Osteoblast (primary cell): ENCODE measurements around the gene SDC4. TPM values are rescaled to one million over a fixed set of nuclear protein-coding genes. Genes with fewer than 3 reads are reported as not detected.

Experiments
- DNase-seq: peaks from one replicate; pipeline ENCODE4 v3.0.0; 2011; ENCODE audit warnings: low spot score, mixed read lengths; ENCODE audit not compliant: insufficient read length; ENCODE audit errors: missing footprints
- H2AFZ ChIP-seq: 2 replicates; pipeline ENCODE4 v1.6.0; 2011; ENCODE audit warnings: mild to moderate bottlenecking, low read length
- H3K27ac ChIP-seq: 2 replicates; pipeline ENCODE4 v1.5.1; 2011; ENCODE audit warnings: mild to moderate bottlenecking, low read depth, low read length, moderate library complexity
- H3K27me3 ChIP-seq: 2 replicates; pipeline ENCODE4 v1.6.0; 2012; ENCODE audit warnings: mild to moderate bottlenecking, control low read depth, inconsistent platforms, low read length, moderate library complexity; ENCODE audit not compliant: insufficient read depth
- H3K36me3 ChIP-seq: 2 replicates; pipeline ENCODE4 v1.5.1; 2011; ENCODE audit warnings: mild to moderate bottlenecking, low read length, control low read depth, moderate library complexity; ENCODE audit not compliant: insufficient read depth
- H3K4me1 ChIP-seq: 2 replicates; pipeline ENCODE4 v1.5.1; 2011; ENCODE audit warnings: mild to moderate bottlenecking, low read length, control low read depth, moderate library complexity; ENCODE audit not compliant: insufficient read depth
- H3K4me2 ChIP-seq: 2 replicates; pipeline ENCODE4 v1.6.0; 2011; ENCODE audit warnings: mild to moderate bottlenecking, low read length; ENCODE audit not compliant: insufficient read depth
- H3K4me3 ChIP-seq: fragments of 200-600 bp; sonication (generic); 3 replicates; pipeline ENCODE4 v1.5.1; 2012; ENCODE audit warnings: mild to moderate bottlenecking, low read length, inconsistent platforms; ENCODE audit not compliant: insufficient read depth
- H3K79me2 ChIP-seq: 2 replicates; pipeline ENCODE4 v1.6.0; 2012; ENCODE audit warnings: mild to moderate bottlenecking, low read length, control low read depth, inconsistent platforms; ENCODE audit not compliant: insufficient read depth
- H3K9me3 ChIP-seq: 2 replicates; pipeline ENCODE4 v1.5.1; 2011; ENCODE audit warnings: low read depth, low read length, control low read depth
- H4K20me1 ChIP-seq: 2 replicates; pipeline ENCODE4 v1.6.0; 2012; ENCODE audit warnings: mild to moderate bottlenecking, low read length, control low read depth; ENCODE audit not compliant: insufficient read depth
- total RNA-seq: library from RNA; depleted of rRNA; stranded (reverse); fragments of >200 nt; gene quantifications from 2 replicates; pipeline ENCODE4 v1.2.3, GENCODE V29; 2012
- TF ChIP-seq, protein P1 (sequence below): IDR thresholded peaks from 2 replicates; pipeline ENCODE4 v1.5.1; 2011; ENCODE audit warnings: mild to moderate bottlenecking, low read depth, low read length, moderate library complexity; ENCODE audit errors: extremely low read depth

SDC4 gene
- total RNA-seq, 1 donor, result 267 TPM

DNA sequence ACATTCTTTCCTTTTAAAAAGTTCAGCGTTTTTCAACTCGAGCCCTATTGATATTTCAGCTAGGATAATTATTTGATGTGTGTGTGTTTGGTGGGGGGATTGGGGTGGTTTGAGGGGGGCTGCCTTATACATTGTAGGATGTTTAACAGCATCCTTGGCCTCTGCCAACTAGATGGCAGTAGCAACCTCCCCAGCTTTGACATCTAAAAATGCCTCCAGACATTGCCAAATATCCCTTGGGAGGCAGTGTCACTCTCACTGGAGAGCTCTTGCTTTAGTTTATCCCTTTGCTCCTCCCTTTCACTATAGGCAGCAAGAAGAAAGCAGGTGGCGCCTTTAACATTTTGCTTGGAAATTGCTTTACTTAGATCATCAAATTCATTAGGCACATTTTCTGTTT is 44.5 kb upstream of the SDC4 start:
- Histone ChIP-seq H3K27me3 (no peaks in the 10 kb centered on the region), H3K4me1 (no peaks in the 10 kb centered on the region), H3K4me3 (no peak overlapping the region), H3K4me2 (no peak overlapping the region), H2AFZ (no peak overlapping the region), H3K79me2 (no peaks in the 10 kb centered on the region), H3K9me3 (no peaks in the 10 kb centered on the region), H3K27ac (no peak overlapping the region), H3K36me3 (no peaks in the 10 kb centered on the region), H4K20me1 (no peaks in the 10 kb centered on the region)
- TF ChIP-seq, protein P1, sequence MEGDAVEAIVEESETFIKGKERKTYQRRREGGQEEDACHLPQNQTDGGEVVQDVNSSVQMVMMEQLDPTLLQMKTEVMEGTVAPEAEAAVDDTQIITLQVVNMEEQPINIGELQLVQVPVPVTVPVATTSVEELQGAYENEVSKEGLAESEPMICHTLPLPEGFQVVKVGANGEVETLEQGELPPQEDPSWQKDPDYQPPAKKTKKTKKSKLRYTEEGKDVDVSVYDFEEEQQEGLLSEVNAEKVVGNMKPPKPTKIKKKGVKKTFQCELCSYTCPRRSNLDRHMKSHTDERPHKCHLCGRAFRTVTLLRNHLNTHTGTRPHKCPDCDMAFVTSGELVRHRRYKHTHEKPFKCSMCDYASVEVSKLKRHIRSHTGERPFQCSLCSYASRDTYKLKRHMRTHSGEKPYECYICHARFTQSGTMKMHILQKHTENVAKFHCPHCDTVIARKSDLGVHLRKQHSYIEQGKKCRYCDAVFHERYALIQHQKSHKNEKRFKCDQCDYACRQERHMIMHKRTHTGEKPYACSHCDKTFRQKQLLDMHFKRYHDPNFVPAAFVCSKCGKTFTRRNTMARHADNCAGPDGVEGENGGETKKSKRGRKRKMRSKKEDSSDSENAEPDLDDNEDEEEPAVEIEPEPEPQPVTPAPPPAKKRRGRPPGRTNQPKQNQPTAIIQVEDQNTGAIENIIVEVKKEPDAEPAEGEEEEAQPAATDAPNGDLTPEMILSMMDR, result no peak
- no peak for DNase-seq

DNA sequence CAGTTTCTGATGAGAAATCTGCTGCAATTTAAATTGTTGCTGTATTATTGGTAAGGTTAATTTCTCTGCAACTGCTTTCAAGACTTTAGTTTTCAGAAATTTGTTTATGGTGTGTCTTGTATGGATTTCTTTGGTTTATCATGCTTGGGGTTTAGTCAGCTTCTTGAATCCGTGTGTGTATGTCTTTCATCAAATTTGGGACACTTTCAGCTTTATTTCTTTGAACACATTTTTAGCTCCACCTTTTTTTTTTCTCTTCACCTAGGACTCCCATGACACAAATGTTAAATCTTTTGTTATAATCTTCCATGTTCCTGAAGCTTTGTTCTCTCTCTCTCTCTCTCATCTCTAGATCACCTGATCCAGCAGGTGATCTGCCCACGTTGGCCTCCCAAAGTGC is 43.3 kb upstream of the SDC4 start:
- no peaks in the 10 kb centered on the region for H3K4me1 ChIP-seq
- no peaks in the 10 kb centered on the region for H4K20me1 ChIP-seq

DNA sequence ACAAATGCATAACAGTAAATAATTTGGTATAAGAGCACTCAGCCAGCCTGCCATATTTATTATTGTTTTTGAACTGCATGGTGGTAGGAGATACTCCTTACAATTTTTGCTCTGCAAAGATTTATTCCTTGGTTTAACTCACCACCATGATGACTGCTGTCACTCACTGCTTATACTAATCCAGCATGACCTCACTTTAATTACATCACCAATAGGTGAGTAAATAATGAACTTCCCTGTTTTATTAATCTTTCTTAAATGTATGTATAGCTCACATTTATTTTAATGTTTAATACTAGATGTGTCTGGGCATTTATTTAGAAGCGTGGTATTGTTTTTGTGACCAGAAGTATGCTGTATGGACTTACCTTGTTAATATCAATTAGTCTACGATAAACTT is 42.7 kb upstream of the SDC4 start:
- Histone ChIP-seq H3K27me3 (no peaks in the 10 kb centered on the region), H3K4me1 (no peaks in the 10 kb centered on the region), H3K79me2 (no peaks in the 10 kb centered on the region), H3K9me3 (no peaks in the 10 kb centered on the region), H3K4me2 (no peak overlapping the region), H3K27ac (no peak overlapping the region), H2AFZ (no peak overlapping the region), H3K36me3 (no peaks in the 10 kb centered on the region), H3K4me3 (no peak overlapping the region), H4K20me1 (no peaks in the 10 kb centered on the region)
- TF ChIP-seq, protein P1, result no peak
- DNase-seq, result no peak

More for the DNA sequence above, 43.3 kb upstream of the SDC4 start:
- no peak for DNase-seq
- Histone ChIP-seq H3K9me3 (no peaks in the 10 kb centered on the region), H2AFZ (no peak overlapping the region), H3K4me2 (no peak overlapping the region), H3K36me3 (no peaks in the 10 kb centered on the region), H3K79me2 (no peaks in the 10 kb centered on the region), H3K27me3 (no peaks in the 10 kb centered on the region), H3K27ac (no peak overlapping the region), H3K4me3 (no peak overlapping the region)
- TF ChIP-seq, protein P1, result no peak

DNA sequence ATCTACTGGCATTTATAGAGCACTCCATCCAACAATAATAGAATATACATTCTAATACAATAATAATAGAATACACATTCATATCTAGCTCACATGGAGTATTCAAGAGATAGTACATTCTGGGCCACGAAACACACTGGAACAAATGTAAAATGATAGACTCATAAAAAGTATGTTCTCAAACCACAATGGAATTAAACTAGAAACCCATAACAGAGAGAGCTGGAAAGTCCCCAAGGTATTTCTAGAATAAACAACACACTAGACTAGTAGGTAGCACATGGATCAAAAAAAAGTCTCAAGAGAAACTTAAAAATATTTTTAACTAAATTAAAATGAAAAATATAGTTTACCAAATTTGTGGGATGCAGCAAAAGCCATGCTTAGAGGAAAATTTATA is 39.0 kb upstream of the SDC4 start:
- Histone ChIP-seq H3K27ac (no peak overlapping the region), H4K20me1 (no peaks in the 10 kb centered on the region), H3K4me1 (no peaks in the 10 kb centered on the region), H3K9me3 (no peaks in the 10 kb centered on the region), H3K4me3 (no peak overlapping the region), H3K36me3 (no peaks in the 10 kb centered on the region), H3K4me2 (no peak overlapping the region), H3K27me3 (no peaks in the 10 kb centered on the region), H2AFZ (no peak overlapping the region), H3K79me2 (no peaks in the 10 kb centered on the region)
- no peak for DNase-seq
- TF ChIP-seq, protein P1, result no peak
